ENCODE measurements around the gene CHTF8. TPM values are rescaled to one million over a fixed set of nuclear protein-coding genes. Genes with fewer than 3 reads are reported as not detected.
"Not testable (repeated sequence)": the region's sequence is repeated elsewhere in the genome, so short reads cannot be mapped to it uniquely, and the experiment has no call there.

The CHTF8 gene, protein sequence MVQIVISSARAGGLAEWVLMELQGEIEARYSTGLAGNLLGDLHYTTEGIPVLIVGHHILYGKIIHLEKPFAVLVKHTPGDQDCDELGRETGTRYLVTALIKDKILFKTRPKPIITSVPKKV
- polyA plus RNA-seq (2013, experiment 1 of 2; ENCODE audit: insufficient read length), result 111 TPM
- polyA plus RNA-seq (2013, experiment 2 of 2; ENCODE audit: insufficient read length), result 114 TPM

DNA sequence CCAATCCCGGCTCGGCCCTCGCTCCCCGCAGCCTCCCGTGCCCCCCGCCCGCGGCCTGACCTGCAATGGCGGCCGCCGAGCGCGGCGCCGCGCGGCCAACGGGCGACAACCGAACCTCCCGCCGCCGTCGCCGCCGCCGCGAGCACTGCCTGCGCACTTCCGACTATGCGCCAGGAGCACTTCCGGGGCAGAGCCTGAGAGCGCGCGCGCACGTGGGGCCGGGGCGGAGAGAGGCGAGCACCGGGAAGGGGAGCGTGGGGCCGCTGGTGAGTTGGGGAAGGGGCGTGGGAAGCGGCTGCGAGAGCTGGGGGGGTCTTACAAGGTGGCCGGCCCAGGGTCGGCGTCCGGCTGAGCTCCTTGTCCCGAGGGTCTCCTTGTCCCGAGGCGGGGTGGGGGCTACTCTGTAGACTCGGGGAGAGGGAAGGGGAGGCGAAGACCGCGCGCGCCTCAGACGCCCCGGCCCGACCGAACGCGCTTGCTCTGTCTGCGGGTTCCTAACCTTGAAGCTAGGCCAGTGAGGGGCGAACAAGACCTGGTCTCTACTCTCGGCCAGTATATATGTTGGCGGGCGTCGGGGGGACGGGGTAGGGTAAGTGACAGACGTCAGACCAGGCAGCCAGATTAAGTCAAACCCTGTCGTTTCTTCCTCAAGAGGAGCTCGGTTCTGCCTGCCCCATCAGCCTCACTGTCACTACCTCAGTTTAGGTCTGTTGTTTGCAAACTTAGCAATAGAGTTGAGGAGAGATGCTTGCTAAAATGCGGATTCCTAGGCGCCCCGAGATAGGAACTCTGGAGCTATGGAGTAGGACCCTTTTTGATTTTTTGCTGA lies at the start of gene CHTF8, which contains the start of gene UTP4:
Gene CHTF8, minus strand, starts transcription at position 165 of the 829 bp plus-strand sequence. CDS start 11,130 bp downstream, outside the sequence.
Gene UTP4, plus strand, starts transcription at position 226 of the 829 bp plus-strand sequence. CDS start 811 bp downstream, outside the sequence.
- peak; percentile 84 for DNase-seq

DNA sequence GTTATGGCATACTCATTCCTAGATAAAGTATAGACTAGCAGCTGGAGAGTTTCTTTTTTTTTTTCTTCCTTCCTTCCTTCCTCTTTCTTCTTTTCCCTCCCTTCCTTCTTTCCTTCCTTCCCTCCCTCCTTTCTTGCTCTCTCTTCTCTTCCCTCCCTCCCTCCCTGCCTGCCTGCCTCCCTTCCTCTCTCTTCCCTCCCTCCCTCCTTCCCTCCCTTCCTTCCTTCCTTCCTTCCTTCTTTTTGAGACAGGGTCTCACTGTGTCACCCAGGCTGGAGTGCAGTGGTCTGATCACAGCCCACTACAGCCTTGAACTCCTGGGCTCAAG lies 47.6 kb upstream of the CHTF8 start:
- DNase-seq, result no peak

GRCh38 chr16:69179328-69180010 lies 47.1 kb upstream of the CHTF8 start:
- DNase-seq, result peak; percentile 88

- peak; percentile 81 for DNase-seq
Observed at GRCh38 chr16:69176033-69176800, 43.8 kb upstream of the CHTF8 start.

- DNase-seq, result peak; percentile 85
Observed at GRCh38 chr16:69171325-69172084, 39.1 kb upstream of the CHTF8 start.

DNA sequence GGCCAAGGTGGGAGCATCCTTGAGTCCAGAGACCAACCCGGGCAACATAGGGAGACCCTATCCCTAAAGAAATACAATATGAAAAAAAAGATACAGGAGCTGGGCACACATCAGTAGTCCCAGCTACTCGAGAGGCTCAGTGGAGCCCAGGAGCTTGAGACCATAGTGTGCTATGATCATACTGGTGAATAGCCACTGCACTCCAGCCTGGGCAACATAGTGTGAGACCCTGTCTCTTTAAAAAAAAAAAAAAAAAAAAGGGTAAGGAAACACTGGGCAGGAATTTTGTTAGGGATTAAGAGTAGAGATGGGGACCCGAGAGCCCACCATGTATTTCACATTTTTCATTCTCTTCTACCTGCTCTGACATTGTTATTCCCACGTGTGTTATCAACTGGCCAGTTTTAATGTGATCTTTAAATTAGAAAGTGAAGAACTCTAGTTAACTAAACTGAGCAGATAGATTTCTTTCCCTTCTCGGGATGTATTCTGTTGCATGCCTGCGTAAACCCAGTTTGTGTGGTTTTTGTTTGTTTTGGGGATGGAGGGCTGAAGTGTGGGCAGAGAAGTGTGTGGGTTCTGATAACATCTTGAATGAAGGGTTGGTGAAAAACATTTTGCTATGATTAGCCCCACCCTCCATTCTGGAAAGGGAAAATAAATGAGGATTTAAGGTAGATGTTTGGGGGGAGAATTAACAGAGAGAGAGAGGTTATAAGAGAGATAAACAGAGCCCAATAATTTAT lies 37.4 kb upstream of the CHTF8 start:
- DNase-seq, result no peak

GRCh38 chr16:69169051-69169450 lies 36.7 kb upstream of the CHTF8 start:
- DNase-seq, result no peak

DNA sequence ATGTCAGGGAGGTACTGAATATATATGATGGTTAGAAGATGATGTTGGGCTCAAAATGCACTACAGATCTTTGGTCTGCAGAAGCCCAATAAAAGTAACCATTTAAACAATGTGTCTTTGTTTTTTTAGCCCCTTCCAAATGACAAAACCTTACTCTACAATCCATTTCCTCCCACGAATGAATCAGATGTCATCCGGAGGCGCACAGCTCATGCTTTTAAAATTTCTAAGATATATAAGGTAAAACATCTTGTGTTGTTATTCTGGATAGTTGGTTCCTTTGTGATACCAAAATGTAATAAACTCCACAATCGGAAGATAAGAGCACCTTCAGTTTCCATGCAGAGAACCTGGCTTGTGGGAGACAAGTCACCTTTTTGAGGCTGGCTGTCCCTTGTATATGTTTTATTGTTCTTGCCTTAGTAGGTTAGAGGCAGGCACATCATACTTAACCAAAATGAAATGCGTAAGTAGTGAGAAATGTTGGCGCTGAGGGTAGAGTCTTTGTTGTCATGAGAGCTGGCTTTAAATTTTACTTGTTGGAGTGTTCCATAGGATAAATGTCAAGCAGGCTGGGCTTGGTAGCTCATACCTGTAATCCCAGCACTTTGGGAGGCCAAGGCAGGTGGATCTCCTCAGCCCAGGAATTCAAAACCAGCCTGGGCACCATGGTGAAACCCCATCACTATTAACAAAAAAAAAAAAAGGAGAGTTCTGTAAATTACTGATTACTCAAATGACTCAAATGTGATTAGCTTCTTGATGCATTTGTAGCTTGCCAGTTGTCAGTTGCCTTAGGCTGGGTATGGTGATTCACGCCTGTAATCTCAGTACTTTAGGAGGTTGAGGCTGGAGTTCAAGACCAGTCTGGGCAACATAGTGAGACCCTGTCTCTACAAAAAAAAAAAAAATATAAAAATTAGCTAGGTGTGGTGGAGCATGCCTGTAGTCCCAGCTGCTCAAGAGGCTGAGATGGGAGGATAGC lies 34.9 kb upstream of the CHTF8 start:
- no peak for DNase-seq

DNA sequence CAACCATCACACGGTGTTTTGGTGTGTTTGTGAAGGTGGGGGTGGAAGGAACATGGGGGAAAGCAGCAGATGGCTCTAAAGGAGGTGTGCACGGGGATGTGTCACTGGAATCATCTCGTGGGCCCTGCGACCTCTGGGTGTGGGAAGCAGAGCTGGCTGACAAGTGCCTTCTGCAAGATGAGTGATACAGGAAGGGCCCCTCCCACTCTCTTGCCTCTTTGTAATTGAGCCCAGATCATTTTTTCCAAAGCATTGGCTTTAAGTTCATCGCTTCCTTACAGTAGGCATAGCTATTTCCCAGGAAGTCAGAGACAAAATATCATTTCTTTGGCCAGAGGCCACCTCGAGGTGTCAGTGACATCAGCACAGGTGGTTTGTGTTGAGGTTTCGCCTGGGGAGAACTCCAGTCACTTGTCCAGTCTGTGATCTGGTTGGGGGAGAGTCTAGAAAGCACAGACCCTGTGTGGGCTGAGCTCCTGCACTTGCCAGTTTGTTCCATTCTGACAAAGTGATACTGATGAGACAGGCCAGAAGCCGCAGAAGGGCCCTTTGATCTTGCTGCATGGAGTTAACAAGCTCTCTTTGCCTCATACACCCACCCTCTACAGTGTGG lies 33.9 kb upstream of the CHTF8 start:
- peak; percentile 22 for DNase-seq

- DNase-seq, result no peak
Observed at GRCh38 chr16:69165584-69165983, 33.2 kb upstream of the CHTF8 start.

GRCh38 chr16:69160192-69160591 lies 27.8 kb upstream of the CHTF8 start:
- no peak for DNase-seq

- no peak for DNase-seq
Observed at GRCh38 chr16:69157196-69157595, 24.8 kb upstream of the CHTF8 start.

- peak; percentile 78 for DNase-seq
Observed at GRCh38 chr16:69150146-69150865, 17.9 kb upstream of the CHTF8 start.

- not testable (repeated sequence) for DNase-seq
Observed at GRCh38 chr16:69149621-69150020, 17.2 kb upstream of the CHTF8 start.

DNA sequence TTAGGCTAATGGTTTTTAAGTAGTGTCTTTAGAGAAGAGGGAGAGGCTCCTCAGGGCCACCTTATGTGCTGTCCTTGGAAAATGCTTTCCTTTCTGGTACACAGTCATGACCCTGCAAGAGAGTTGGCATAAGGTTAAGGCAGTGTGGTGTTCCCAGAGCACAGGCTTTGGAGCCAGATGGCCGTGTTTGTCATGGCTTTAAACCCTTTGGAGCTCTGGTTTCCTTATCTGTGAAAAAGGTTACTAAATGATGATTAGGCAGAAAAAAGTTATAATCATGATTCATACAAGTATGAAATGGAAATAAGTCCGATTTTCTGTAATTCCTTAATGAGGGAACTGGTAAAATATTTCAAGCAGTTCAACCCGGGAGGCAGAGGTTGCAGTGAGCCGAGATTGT lies 13.3 kb upstream of the CHTF8 start:
- no peak for DNase-seq

GRCh38 chr16:69143116-69143515 lies 10.7 kb upstream of the CHTF8 start:
- DNase-seq, result no peak

- no peak for DNase-seq
Observed at GRCh38 chr16:69141936-69142335, 9.5 kb upstream of the CHTF8 start.

- no peak for DNase-seq
Observed at GRCh38 chr16:69141014-69141413, 8.6 kb upstream of the CHTF8 start.

DNA sequence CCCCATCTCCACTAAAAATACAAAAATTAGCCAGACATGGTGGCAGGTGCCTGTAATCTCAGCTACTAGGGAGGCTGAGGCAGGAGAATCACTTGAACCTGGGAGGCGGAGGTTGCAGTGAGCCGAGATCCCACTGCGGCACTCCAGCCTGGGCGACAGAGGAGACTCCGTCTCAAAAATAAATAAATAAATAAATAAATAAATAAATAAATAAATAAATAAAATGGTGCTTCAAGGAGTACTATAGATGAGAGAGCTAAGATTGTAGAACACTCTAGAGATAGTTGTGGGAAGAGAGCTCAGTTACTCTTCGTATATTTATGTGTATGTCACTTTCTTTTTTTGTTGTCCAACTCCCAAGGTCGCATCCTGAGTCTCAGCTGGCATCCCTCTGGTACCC lies 7.1 kb upstream of the CHTF8 start:
- DNase-seq, result not testable (repeated sequence)
